BLaER1 (cell line): Measurements from ENCODE around the gene MAP7.

Experiments used
- H3K27ac ChIP-seq: shearing (Covaris generic); formaldehyde crosslinking; 2 replicates; pipeline ENCODE4 v1.8.1; 2022
- H3K27me3 ChIP-seq: shearing (Covaris generic); formaldehyde crosslinking; 2 replicates; pipeline ENCODE4 v1.8.1; 2022
- H3K36me3 ChIP-seq: shearing (Covaris generic); formaldehyde crosslinking; 2 replicates; pipeline ENCODE4 v1.8.1; 2022
- H3K4me1 ChIP-seq: shearing (Covaris generic); formaldehyde crosslinking; 2 replicates; pipeline ENCODE4 v1.8.1; 2022
- H3K4me2 ChIP-seq: shearing (Covaris generic); formaldehyde crosslinking; 2 replicates; pipeline ENCODE4 v1.8.1; 2022
- H3K4me3 ChIP-seq: shearing (Covaris generic); formaldehyde crosslinking; 2 replicates; pipeline ENCODE4 v1.8.1; 2022
- H3K9ac ChIP-seq: shearing (Covaris generic); formaldehyde crosslinking; 2 replicates; pipeline ENCODE4 v1.8.1; 2022
- H3K9me3 ChIP-seq: shearing (Covaris generic); formaldehyde crosslinking; 2 replicates; pipeline ENCODE4 v1.8.1; 2022
- H4K20me1 ChIP-seq: shearing (Covaris generic); formaldehyde crosslinking; 2 replicates; pipeline ENCODE4 v1.8.1; 2022
- Cebpa-rat ChIP-seq: shearing (Covaris generic); IDR thresholded peaks from 2 replicates; pipeline ENCODE4 v1.8.1; 2022

Gene MAP7

DNA sequence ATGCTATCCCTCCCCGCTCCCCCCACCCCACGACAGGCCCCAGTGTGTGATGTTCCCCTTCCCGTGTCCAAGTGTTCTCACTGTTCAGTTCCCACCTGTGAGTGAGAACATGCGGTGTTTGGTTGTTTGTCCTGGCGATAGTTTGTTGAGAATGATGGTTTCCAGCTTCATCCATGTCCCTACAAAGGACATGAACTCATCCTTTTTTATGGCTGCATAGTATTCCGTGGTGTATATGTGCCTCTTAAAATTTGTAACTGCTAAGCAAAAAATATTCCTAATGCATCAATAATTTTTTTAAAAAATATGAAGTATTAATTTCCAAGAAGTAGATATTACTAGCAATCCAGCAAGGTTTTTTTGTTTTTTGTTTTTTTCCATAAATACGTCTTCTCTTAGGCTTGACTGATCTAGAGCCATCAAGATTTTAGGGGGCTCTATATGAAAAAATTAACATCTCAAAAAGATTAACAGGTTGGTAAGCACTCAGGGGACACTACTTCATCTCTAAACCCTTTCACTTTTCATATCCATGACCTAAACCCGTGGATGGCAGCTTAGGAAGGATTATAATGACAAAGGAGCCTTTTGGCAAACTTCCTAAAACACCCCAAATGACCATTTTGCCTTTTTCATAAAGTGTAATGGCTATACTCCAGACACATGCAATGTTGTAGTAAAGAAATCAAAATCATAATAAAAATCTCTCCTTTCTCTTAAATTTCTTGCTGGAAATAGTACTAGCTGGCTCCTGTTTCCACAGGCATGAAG lies 14.2 kb downstream of the MAP7 start:
- no peak overlapping the region for H3K27ac ChIP-seq
- H3K9ac ChIP-seq, result no peak overlapping the region
- H3K36me3 ChIP-seq, result no peaks in the 10 kb centered on the region
- no peak overlapping the region for H3K4me3 ChIP-seq
- no peaks in the 10 kb centered on the region for H3K9me3 ChIP-seq
- H3K4me2 ChIP-seq, result no peak overlapping the region
- H3K4me1 ChIP-seq, result no peaks in the 10 kb centered on the region
- no peaks in the 10 kb centered on the region for H4K20me1 ChIP-seq
- no peak for TF ChIP-seq Cebpa-rat
- no peaks in the 10 kb centered on the region for H3K27me3 ChIP-seq

DNA sequence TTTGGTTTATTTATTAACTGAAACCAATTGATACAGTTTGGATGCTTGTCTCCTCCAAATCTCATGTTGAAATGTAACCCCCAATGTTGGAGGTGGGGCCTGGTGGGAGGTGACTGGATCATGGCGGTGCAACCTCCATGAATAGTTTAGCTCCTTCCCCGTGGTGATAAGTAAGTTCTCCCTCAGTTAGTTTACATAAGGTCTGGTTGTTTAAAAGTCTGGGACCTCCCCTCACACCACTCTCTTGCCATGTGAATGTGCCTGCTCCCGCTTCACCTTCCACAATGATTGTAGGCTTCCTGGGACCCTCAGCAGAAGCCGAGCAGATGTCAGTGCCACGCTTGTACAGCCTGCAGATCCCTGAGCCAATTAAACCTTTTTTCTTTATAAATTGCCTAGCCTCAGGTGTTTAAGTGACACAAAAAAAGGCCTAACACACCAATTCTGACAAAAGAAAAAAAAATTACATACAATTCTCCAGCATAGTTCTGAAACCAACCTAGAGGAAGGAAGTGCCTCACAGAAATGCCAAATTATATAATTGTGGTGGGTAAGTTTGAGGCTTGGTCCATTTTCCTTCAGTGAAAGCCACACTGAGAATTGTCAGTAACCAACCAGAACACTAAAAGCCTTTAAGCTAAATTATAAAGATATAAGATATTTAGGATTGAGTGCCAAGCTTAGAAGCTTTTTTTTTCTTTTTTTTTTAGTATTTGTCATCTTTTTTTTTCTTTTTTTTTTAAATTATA lies 15.0 kb downstream of the MAP7 start:
- no peak for TF ChIP-seq Cebpa-rat
- Histone ChIP-seq H3K4me2 (no peak overlapping the region), H3K4me1 (no peaks in the 10 kb centered on the region), H3K9me3 (no peaks in the 10 kb centered on the region), H3K36me3 (no peaks in the 10 kb centered on the region), H4K20me1 (no peaks in the 10 kb centered on the region), H3K27ac (no peak overlapping the region), H3K27me3 (no peaks in the 10 kb centered on the region), H3K9ac (no peak overlapping the region), H3K4me3 (no peak overlapping the region)

DNA sequence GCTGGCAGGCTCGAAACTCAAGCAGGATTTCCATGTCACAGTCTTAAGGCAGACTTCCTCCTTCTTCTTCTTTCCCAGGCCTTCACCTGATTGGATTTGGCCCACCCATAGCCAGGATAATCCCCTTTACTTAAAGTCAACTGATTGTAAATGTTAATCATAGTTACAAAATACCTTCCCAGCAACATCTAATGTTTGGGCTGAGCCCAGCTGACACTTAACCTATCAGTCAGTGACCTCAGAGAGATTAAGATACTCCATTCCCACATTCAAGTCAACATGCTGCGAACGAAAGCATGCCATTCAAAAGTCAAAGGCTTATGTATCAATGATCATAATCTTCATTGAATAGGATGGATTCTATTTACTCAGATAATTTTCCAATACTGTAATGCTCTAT lies 16.0 kb downstream of the MAP7 start:
- no peak overlapping the region for H3K27ac ChIP-seq
- TF ChIP-seq Cebpa-rat, result no peak
- H3K4me3 ChIP-seq, result no peak overlapping the region
- H3K4me1 ChIP-seq, result no peaks in the 10 kb centered on the region
- H3K36me3 ChIP-seq, result no peaks in the 10 kb centered on the region
- no peaks in the 10 kb centered on the region for H4K20me1 ChIP-seq
- no peak overlapping the region for H3K9ac ChIP-seq
- H3K9me3 ChIP-seq, result no peaks in the 10 kb centered on the region
- H3K4me2 ChIP-seq, result no peak overlapping the region
- H3K27me3 ChIP-seq, result no peaks in the 10 kb centered on the region

DNA sequence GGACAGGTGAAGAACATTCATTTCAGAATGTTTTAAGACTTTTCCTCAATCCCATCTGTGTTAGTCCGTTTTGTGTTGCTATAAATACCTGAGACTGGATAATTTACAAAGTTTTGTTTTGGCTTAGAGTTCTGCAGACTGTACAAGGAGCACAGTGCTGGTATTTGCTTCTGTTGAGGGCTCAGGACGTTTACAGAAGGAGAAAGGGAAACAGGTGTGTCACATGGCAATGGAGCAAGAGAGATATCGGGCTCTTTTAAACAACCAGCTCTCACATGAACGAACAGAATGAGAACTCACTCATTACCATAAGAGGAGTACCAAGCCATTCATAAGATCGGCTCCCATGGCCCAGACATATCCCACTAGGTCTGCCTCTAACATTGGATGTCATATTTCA lies 16.7 kb downstream of the MAP7 start:
- Histone ChIP-seq H3K27me3 (no peaks in the 10 kb centered on the region), H3K9me3 (no peaks in the 10 kb centered on the region), H3K4me1 (no peaks in the 10 kb centered on the region), H3K27ac (no peak overlapping the region), H3K4me2 (no peak overlapping the region), H3K36me3 (no peaks in the 10 kb centered on the region), H3K9ac (no peak overlapping the region), H4K20me1 (no peaks in the 10 kb centered on the region), H3K4me3 (no peak overlapping the region)
- TF ChIP-seq Cebpa-rat, result no peak

DNA sequence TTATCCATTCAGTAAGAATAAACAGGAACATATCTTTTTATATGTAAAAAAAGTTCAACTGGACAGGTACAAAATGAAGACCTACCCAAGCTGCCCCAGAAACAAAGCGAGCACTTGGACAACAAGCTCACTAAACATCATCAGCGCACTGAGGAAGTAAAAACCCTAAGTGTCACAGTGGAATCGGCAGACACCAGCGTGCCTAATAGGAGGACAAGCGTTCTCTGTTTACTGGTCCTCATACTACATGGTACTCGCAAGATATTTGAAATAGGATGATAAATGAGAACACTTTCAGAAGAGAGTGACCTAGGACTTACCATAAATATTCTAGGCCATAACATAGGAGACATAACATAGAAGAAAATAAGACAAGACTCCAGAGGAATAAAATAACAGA lies 18.2 kb downstream of the MAP7 start:
- H3K9ac ChIP-seq, result no peak overlapping the region
- no peaks in the 10 kb centered on the region for H3K27me3 ChIP-seq
- H3K9me3 ChIP-seq, result no peaks in the 10 kb centered on the region
- H3K4me1 ChIP-seq, result no peaks in the 10 kb centered on the region
- no peaks in the 10 kb centered on the region for H4K20me1 ChIP-seq
- H3K4me3 ChIP-seq, result no peak overlapping the region
- no peak overlapping the region for H3K27ac ChIP-seq
- no peaks in the 10 kb centered on the region for H3K36me3 ChIP-seq
- TF ChIP-seq Cebpa-rat, result no peak
- H3K4me2 ChIP-seq, result no peak overlapping the region

DNA sequence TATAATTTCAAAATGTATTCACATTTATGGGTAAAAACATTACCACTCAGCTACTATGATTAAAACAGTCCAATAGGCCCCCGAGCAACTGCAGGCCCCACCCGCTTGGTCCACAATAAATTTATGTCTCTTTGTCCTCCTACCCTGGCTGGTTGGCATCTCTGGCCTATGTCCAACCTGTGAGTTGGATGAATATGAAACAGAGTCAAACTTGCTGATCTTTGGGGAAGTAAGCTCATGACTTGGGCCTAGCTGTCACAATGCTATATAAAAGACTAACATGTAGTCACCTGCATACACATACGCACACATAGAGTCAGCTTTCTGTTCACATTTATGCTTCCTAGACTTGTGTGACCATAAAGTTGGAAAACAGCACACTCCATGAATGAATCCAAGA lies 20.5 kb downstream of the MAP7 start:
- no peaks in the 10 kb centered on the region for H3K27me3 ChIP-seq
- H3K36me3 ChIP-seq, result no peaks in the 10 kb centered on the region
- TF ChIP-seq Cebpa-rat, result no peak
- no peaks in the 10 kb centered on the region for H3K4me1 ChIP-seq
- H3K4me2 ChIP-seq, result no peak overlapping the region
- H3K9me3 ChIP-seq, result no peaks in the 10 kb centered on the region
- H3K27ac ChIP-seq, result no peak overlapping the region
- no peaks in the 10 kb centered on the region for H4K20me1 ChIP-seq
- H3K9ac ChIP-seq, result no peak overlapping the region
- no peak overlapping the region for H3K4me3 ChIP-seq

DNA sequence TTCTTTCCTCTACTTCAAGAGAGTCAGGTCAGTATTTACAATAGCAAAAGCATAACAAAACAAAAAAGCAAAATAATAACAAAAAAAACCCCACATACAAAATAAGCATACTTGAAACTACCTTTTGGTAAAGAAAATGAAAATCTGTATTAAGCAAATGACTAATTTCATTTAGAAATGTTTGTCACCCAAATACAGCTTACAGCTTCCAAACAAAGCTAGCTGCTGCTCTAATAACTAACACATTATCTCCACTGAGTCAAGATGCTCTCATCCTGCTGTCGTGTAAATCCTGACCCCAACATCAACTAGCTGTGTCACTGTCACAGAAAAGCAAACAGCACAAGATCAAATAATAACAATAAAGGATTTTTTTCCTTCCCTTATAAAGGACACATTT lies 21.7 kb downstream of the MAP7 start:
- Histone ChIP-seq H3K4me3 (no peak overlapping the region), H4K20me1 (no peaks in the 10 kb centered on the region), H3K4me1 (no peaks in the 10 kb centered on the region), H3K9me3 (no peaks in the 10 kb centered on the region), H3K4me2 (no peak overlapping the region), H3K27ac (no peak overlapping the region), H3K9ac (no peak overlapping the region), H3K27me3 (no peaks in the 10 kb centered on the region), H3K36me3 (no peaks in the 10 kb centered on the region)
- TF ChIP-seq Cebpa-rat, result no peak

DNA sequence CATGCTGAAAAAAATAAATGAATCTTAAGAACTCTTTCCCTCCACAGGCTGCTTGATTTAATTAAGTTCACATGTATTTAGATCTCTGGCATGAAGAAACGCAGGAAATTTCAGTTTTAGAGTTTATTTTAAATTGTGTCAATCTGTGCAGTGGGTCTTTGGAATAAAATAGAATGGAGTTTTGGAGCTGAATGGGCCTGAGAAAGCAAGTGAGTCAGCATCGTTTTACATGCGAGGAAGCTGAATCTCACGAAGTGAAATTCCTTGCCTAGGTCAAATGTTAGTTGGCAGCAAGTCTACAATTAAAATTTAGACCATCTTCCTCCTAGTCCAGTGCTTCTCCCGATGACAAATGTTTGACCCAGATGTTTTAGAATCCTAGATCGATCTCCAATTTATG lies 22.4 kb downstream of the MAP7 start:
- Histone ChIP-seq H3K36me3 (no peaks in the 10 kb centered on the region), H3K9me3 (no peaks in the 10 kb centered on the region), H3K4me3 (no peak overlapping the region), H3K27me3 (no peaks in the 10 kb centered on the region), H3K4me1 (no peaks in the 10 kb centered on the region), H4K20me1 (no peaks in the 10 kb centered on the region), H3K27ac (no peak overlapping the region), H3K4me2 (no peak overlapping the region), H3K9ac (no peak overlapping the region)
- no peak for TF ChIP-seq Cebpa-rat

DNA sequence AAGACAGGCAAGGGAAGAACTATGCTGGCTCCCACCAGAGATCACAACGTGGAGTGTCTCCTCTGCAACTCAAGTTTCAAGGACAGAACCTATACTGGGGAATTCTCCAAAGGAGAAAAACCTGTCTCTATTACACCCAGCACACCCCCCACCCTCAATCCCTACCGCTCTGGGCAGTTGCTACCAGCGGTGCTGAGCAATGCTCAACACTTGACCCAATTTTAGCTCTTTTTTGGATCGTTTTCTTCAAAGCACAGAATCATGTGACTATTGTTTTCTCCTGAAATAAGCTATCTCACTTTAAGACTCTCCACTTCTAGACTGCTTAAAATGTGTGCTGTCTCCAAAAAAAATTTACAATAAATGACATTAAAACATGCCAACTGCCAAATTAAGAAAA lies 23.3 kb downstream of the MAP7 start:
- Histone ChIP-seq H3K27me3 (no peaks in the 10 kb centered on the region), H3K4me1 (no peaks in the 10 kb centered on the region), H3K4me3 (no peak overlapping the region), H3K4me2 (no peak overlapping the region), H3K9me3 (no peaks in the 10 kb centered on the region), H3K36me3 (no peaks in the 10 kb centered on the region), H4K20me1 (no peaks in the 10 kb centered on the region), H3K9ac (no peak overlapping the region), H3K27ac (no peak overlapping the region)
- TF ChIP-seq Cebpa-rat, result no peak

DNA sequence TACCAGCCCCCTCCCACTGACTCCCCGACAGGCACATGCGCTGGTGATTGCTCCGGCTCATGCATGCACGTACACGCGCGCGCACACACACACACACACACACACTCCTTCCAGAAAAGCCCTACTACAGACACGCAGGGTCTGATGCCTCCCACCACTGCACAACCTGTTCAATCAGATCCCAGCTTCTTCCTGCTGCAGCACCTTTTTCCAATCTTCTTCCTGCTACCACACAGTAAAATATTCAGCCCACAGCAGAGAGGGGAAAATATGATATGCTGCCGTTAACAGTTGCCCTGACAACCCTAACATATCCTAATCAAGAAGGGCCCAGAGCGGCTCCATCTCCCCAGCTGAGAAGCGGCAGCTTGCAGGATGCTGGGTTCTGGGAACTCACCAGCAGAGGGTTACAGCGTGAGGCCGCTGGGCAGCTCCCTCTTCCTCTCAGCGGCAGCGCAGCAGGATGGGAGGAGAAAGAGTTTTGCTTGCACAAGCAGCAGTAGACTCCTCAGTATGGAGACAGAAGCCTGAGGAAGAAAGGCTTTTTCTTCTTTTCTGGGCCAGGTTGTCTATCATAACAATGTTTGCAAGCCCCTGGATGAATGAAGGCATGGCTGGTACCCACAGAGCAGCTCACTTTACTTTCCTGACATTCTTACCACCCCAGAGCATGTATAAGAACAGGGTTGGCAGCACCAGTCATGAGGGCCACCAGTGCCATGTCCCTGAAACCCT lies 23.9 kb downstream of the MAP7 start:
- Histone ChIP-seq H4K20me1 (no peaks in the 10 kb centered on the region), H3K27me3 (no peaks in the 10 kb centered on the region), H3K36me3 (no peaks in the 10 kb centered on the region), H3K27ac (no peak overlapping the region), H3K4me3 (no peak overlapping the region), H3K9me3 (no peaks in the 10 kb centered on the region), H3K4me1 (no peaks in the 10 kb centered on the region), H3K4me2 (no peak overlapping the region), H3K9ac (no peak overlapping the region)
- no peak for TF ChIP-seq Cebpa-rat
